ENCODE measurements around the gene ESR1.

ESR1 gene

GRCh38 chr6:151805286-151805840 lies 2.1 kb upstream of the ESR1 start:
- Histone ChIP-seq H3K4me1 (ENCODE audit: control insufficient read depth in 1 of 2, insufficient read depth in 1 of 2, low read depth in 1 of 2, low read length in 1 of 2) (peaks cover 0 to 14% of the 10 kb centered on the region in 2 experiments), H3K27ac (no peak overlapping the region), H3K27me3 (peaks cover 71% of the 10 kb centered on the region), H3K36me3 (no peaks in the 10 kb centered on the region), H3K4me3 (ENCODE audit: low read depth in 1 of 2, low read length in 1 of 2) (no peak overlapping the region), H3K9me3 (no peaks in the 10 kb centered on the region)
- TF ChIP-seq CTCF (IDR thresholded peaks at IDR 0.05) = no peak

GRCh38 chr6:151806757-151807512 lies 547 bp upstream of the ESR1 start:
- H3K4me1 ChIP-seq (ENCODE audit: control insufficient read depth in 1 of 2, insufficient read depth in 1 of 2, low read depth in 1 of 2, low read length in 1 of 2) = peaks cover 0 to 14% of the 10 kb centered on the region in 2 experiments
- no peaks in the 10 kb centered on the region for H3K9me3 ChIP-seq
- H3K27me3 ChIP-seq = peaks cover 78% of the 10 kb centered on the region
- H3K27ac ChIP-seq = no peak overlapping the region
- H3K4me3 ChIP-seq (ENCODE audit: low read depth in 1 of 2, low read length in 1 of 2) = no peak overlapping the region
- TF ChIP-seq CTCF (IDR thresholded peaks at IDR 0.05) = no peak
- H3K36me3 ChIP-seq = no peaks in the 10 kb centered on the region

GRCh38 chr6:151808371-151809241 lies 1.1 kb downstream of the ESR1 start:
- no peak for TF ChIP-seq CTCF (IDR thresholded peaks at IDR 0.05)
- H3K9me3 ChIP-seq = no peaks in the 10 kb centered on the region
- H3K27me3 ChIP-seq = peaks cover 74% of the 10 kb centered on the region

GRCh38 chr6:151811081-151811480 lies 3.6 kb downstream of the ESR1 start:
- H3K4me3 ChIP-seq (ENCODE audit: low read depth in 1 of 2, low read length in 1 of 2) = no peak overlapping the region
- no peaks in the 10 kb centered on the region for H3K9me3 ChIP-seq
- TF ChIP-seq CTCF (IDR thresholded peaks at IDR 0.05) = no peak
- H3K4me1 ChIP-seq (ENCODE audit: control insufficient read depth in 1 of 2, insufficient read depth in 1 of 2, low read depth in 1 of 2, low read length in 1 of 2) = peaks cover 0 to 14% of the 10 kb centered on the region in 2 experiments
- H3K27me3 ChIP-seq = peaks cover 55% of the 10 kb centered on the region
- H3K27ac ChIP-seq = no peak overlapping the region
- H3K36me3 ChIP-seq = no peaks in the 10 kb centered on the region

More at GRCh38 chr6:151808371-151809241, 1.1 kb downstream of the ESR1 start:
- no peak overlapping the region for H3K4me3 ChIP-seq (ENCODE audit: low read depth in 1 of 2, low read length in 1 of 2)
- peaks cover 0 to 14% of the 10 kb centered on the region in 2 experiments for H3K4me1 ChIP-seq (ENCODE audit: control insufficient read depth in 1 of 2, insufficient read depth in 1 of 2, low read depth in 1 of 2, low read length in 1 of 2)
- H3K27ac ChIP-seq = no peak overlapping the region
- no peaks in the 10 kb centered on the region for H3K36me3 ChIP-seq

GRCh38 chr6:151813858-151814257 lies 6.4 kb downstream of the ESR1 start:
- Histone ChIP-seq H3K36me3 (no peaks in the 10 kb centered on the region), H3K4me1 (ENCODE audit: control insufficient read depth in 1 of 2, insufficient read depth in 1 of 2, low read depth in 1 of 2, low read length in 1 of 2) (no peaks in the 10 kb centered on the region), H3K27ac (no peak overlapping the region), H3K4me3 (ENCODE audit: low read depth in 1 of 2, low read length in 1 of 2) (no peak overlapping the region), H3K9me3 (no peaks in the 10 kb centered on the region), H3K27me3 (peaks cover 27% of the 10 kb centered on the region)
- TF ChIP-seq CTCF (IDR thresholded peaks at IDR 0.05) = no peak
